ENCODE measurements around the gene FOXE3.

Gene FOXE3

DNA sequence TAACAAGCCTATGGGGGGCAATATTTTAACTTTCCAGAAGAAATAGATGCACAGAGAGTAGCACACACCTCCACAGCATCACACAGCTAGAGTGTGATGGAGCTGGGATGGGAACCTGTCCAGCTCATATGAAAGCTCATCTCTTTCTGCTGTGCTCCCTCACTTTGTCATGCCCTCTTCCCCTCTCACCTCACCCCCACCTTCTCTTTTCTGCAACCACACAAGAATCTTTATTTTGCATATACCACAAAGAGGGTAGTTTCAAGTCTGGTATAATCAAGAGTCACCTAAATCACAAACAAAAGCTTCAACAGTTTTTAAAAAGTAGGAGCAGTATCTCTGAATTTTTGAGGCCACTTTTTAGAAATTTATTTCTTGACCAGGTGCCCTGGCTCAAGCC is 44.4 kb downstream of the FOXE3 start:
- no peak overlapping the region for H3K4me3 ChIP-seq (ENCODE audit: low read length)
- DNase-seq (ENCODE audit: low read depth), result no peak
- TF ChIP-seq, protein P1, sequence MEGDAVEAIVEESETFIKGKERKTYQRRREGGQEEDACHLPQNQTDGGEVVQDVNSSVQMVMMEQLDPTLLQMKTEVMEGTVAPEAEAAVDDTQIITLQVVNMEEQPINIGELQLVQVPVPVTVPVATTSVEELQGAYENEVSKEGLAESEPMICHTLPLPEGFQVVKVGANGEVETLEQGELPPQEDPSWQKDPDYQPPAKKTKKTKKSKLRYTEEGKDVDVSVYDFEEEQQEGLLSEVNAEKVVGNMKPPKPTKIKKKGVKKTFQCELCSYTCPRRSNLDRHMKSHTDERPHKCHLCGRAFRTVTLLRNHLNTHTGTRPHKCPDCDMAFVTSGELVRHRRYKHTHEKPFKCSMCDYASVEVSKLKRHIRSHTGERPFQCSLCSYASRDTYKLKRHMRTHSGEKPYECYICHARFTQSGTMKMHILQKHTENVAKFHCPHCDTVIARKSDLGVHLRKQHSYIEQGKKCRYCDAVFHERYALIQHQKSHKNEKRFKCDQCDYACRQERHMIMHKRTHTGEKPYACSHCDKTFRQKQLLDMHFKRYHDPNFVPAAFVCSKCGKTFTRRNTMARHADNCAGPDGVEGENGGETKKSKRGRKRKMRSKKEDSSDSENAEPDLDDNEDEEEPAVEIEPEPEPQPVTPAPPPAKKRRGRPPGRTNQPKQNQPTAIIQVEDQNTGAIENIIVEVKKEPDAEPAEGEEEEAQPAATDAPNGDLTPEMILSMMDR (IDR thresholded peaks at IDR 0.05; ENCODE audit: insufficient read depth, low read depth, low read length, missing control alignments), result no peak

DNA sequence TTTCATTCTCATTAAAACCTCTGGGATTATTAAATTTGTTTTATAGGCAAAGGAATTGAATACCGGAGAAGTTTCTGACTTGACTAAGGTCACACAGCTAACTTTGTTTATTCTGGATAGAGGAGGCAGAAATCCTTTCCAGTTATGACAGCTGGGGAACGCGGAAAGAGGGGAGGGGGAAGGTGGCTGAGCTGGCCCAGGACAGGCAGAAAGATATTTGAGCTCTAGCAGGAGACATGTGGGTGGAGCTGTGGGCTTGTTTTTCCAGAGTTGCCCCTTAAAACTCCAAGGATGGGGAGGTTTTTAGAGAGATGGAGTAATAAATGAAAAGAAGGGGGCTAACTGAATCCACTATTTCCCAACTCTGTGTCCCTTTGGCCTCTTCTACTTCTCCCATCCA is 49.5 kb downstream of the FOXE3 start:
- TF ChIP-seq, protein P1 (IDR thresholded peaks at IDR 0.05; ENCODE audit: insufficient read depth, low read depth, low read length, missing control alignments), result no peak
- DNase-seq (ENCODE audit: low read depth), result no peak
- H3K4me3 ChIP-seq (ENCODE audit: low read length), result no peak overlapping the region

Data from epithelial cell of esophagus (primary cell).